OCI-LY3 (cell line): Measurements from ENCODE around the gene GSG1L.
"Not testable (repeated sequence)": the region's sequence is repeated elsewhere in the genome, so short reads cannot be mapped to it uniquely, and the experiment has no call there.

Experiments used
- H2AFZ ChIP-seq: fragments of 200-600, 300-600 bp; shearing (Covaris generic); 2 replicates; pipeline ENCODE4 v1.6.0; 2014; ENCODE audit warnings: antibody characterized with exemption, low read depth, low read length
- H3K27ac ChIP-seq: fragments of 200-600, 300-600 bp; sonication (generic); 2 replicates; pipeline ENCODE4 v1.5.1; 2014; ENCODE audit warnings: mild to moderate bottlenecking, low read length, moderate library complexity, mixed read lengths
- H3K27me3 ChIP-seq: fragments of 200-600, 300-600 bp; sonication (generic); 2 replicates; pipeline ENCODE4 v1.6.1; 2014; ENCODE audit warnings: low read depth, low read length, mixed read lengths
- H3K36me3 ChIP-seq: fragments of 200-600, 300-600 bp; sonication (generic); replicated peaks from 2 replicates; pipeline ENCODE3; 2014; ENCODE audit warnings: low read depth, low read length, mixed read lengths
- H3K4me1 ChIP-seq: fragments of 300-600, 200-600 bp; sonication (generic); 2 replicates; pipeline ENCODE4 v1.6.1; 2014; ENCODE audit warnings: low read length, mixed read lengths
- H3K4me2 ChIP-seq: fragments of 200-600, 300-600 bp; sonication (generic); 2 replicates; pipeline ENCODE4 v1.6.1; 2014; ENCODE audit warnings: low read length, mixed read lengths
- H3K4me3 ChIP-seq: fragments of 300-600, 200-600 bp; sonication (generic); 2 replicates; pipeline ENCODE4 v1.5.1; 2014; ENCODE audit warnings: antibody characterized with exemption, mild to moderate bottlenecking, low read length, moderate library complexity
- H3K79me2 ChIP-seq: fragments of 300-600, 200-600 bp; shearing (Covaris generic); 2 replicates; pipeline ENCODE4 v1.6.1; 2014; ENCODE audit warnings: mild to moderate bottlenecking, low read length, mixed read lengths
- H3K9ac ChIP-seq: fragments of 300-600, 200-600 bp; shearing (Covaris generic); 2 replicates; pipeline ENCODE4 v1.6.0; 2014; ENCODE audit warnings: mild to moderate bottlenecking, low read length, moderate library complexity
- H3K9me3 ChIP-seq: fragments of 200-600, 300-600 bp; shearing (Covaris generic); 2 replicates; pipeline ENCODE4 v1.6.1; 2014; ENCODE audit warnings: low read length, mixed read lengths; ENCODE audit not compliant: insufficient read depth
- H4K20me1 ChIP-seq: fragments of 200-600, 300-600 bp; sonication (generic); 2 replicates; pipeline ENCODE4 v1.6.1; 2016; ENCODE audit warnings: low read length, mixed read lengths; ENCODE audit not compliant: insufficient read depth
- EZH2phosphoT487 ChIP-seq: fragments of 200-600 bp; shearing (Covaris generic); IDR thresholded peaks from 2 replicates; pipeline ENCODE4 v1.6.1; 2018; ENCODE audit warnings: antibody characterized with exemption, mixed run types, low read depth
- TF ChIP-seq, protein P1 (sequence below): fragments of 200-600, 300-600 bp; sonication (generic); IDR thresholded peaks from 2 replicates; pipeline ENCODE4 v1.5.1; 2014; ENCODE audit warnings: antibody characterized with exemption, low read length, low read depth

The GSG1L gene

DNA sequence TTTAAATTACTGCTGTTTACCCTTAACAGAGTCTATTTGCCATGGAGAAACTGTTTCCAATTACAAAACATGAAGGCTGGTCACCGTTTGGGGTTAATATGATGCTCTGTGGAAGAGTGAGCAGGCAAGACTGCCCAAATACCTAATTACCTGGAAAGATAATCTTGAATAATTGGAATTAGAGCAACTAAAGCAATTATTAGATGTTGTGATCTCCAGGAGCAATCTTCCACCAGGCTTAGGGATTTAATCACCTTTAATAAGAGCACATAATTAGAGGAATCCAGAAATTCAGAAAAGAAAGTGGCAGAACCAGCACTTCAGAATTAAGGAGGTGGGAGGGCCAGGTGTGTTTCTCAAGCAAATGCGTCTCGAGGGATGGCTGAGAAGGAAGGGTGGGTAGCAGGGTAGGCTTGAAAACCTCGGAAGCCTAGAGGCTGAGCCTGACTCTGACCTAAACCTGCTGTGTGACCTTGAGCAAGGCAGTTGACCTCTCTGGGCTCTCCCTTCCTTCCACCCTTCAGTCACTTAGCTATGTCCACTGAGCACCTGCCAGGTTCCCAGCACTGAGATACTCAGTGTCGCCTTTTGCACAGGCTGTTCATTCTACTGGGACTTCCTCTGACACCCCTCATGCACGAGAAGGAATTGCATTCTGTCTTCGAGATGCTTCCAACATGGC is 113.2 kb downstream of the GSG1L start:
- no peak for TF ChIP-seq EZH2phosphoT487
- TF ChIP-seq, protein P1, sequence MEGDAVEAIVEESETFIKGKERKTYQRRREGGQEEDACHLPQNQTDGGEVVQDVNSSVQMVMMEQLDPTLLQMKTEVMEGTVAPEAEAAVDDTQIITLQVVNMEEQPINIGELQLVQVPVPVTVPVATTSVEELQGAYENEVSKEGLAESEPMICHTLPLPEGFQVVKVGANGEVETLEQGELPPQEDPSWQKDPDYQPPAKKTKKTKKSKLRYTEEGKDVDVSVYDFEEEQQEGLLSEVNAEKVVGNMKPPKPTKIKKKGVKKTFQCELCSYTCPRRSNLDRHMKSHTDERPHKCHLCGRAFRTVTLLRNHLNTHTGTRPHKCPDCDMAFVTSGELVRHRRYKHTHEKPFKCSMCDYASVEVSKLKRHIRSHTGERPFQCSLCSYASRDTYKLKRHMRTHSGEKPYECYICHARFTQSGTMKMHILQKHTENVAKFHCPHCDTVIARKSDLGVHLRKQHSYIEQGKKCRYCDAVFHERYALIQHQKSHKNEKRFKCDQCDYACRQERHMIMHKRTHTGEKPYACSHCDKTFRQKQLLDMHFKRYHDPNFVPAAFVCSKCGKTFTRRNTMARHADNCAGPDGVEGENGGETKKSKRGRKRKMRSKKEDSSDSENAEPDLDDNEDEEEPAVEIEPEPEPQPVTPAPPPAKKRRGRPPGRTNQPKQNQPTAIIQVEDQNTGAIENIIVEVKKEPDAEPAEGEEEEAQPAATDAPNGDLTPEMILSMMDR = no peak
- no peaks in the 10 kb centered on the region for H4K20me1 ChIP-seq
- H3K27me3 ChIP-seq = peaks cover 8% of the 10 kb centered on the region; the same call in 1 of the 2 replicates
- no peaks in the 10 kb centered on the region for H3K4me1 ChIP-seq
- H3K27ac ChIP-seq = no peak overlapping the region
- H3K79me2 ChIP-seq = no peaks in the 10 kb centered on the region
- H3K36me3 ChIP-seq = no peaks in the 10 kb centered on the region
- no peak overlapping the region for H3K4me3 ChIP-seq
- no peaks in the 10 kb centered on the region for H3K9me3 ChIP-seq
- no peak overlapping the region for H2AFZ ChIP-seq
- no peak overlapping the region for H3K4me2 ChIP-seq
- H3K9ac ChIP-seq = no peak overlapping the region

DNA sequence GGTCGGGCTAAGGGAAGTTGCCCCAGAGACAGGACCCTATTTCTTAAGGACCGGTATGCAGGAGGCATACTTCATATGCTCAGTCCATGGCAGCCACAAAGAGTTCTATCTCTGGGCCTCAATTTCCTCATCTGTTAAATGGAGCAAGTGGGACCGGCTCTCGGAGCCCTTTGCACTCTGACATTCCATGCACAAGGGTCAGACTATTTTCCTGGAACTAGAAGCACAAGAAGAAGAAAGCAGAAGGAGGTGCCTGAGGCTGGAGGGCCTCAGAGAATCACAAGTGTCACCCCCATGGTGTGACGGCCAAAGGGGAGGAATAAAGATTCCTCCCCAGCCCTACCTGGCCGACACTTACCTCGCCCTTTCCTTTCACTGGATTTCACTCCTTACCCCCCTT is 115.8 kb downstream of the GSG1L start:
- peaks cover 6% of the 10 kb centered on the region; the same call in 1 of the 2 replicates for H3K27me3 ChIP-seq
- TF ChIP-seq, protein P1 = no peak
- TF ChIP-seq EZH2phosphoT487 = no peak
- H3K9ac ChIP-seq = no peak overlapping the region
- no peaks in the 10 kb centered on the region for H3K36me3 ChIP-seq
- no peak overlapping the region for H3K27ac ChIP-seq
- H4K20me1 ChIP-seq = no peaks in the 10 kb centered on the region
- H3K4me1 ChIP-seq = no peaks in the 10 kb centered on the region
- no peak overlapping the region for H2AFZ ChIP-seq
- no peak overlapping the region for H3K4me2 ChIP-seq
- H3K79me2 ChIP-seq = no peaks in the 10 kb centered on the region
- no peak overlapping the region for H3K4me3 ChIP-seq
- H3K9me3 ChIP-seq = no peaks in the 10 kb centered on the region

DNA sequence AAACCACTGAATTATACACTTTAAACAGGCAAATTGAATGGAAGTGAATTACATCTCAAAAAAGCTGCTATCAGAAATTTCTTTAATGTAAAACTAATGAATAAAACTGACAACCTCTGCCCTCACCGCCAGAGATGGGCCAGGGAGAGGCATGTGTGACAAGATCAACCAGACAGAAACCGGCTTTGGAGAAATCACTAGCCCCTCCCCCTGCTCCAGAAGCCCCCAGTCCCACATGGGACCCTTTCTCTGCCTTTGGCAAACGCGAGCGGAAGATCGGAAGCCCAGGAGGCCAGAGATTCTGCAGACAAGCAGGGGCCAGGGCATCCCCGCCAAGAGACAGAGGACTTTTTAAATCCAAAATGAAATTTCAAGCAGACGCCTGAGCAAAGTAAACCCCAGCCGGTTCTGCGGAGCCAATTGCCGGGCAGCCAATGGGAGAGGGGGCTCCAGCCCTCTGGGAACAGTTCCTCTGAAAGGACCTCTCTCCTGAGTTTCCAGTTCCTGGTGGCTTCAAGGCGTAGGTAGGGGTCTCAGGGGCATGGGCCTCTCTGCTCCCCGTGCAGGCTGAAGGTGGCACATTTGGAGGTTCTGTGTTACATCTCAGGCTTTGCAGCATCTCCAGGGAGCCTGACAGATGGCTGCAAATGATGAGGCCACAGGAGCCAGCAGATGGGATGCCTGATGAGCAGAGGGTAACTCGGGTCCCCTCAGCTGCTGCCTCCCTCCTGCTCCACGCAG is 118.1 kb downstream of the GSG1L start:
- no peak overlapping the region for H3K27ac ChIP-seq
- no peaks in the 10 kb centered on the region for H3K79me2 ChIP-seq
- H3K9me3 ChIP-seq = no peaks in the 10 kb centered on the region
- no peak overlapping the region for H3K4me2 ChIP-seq
- H2AFZ ChIP-seq = no peak overlapping the region
- H3K4me1 ChIP-seq = no peaks in the 10 kb centered on the region
- no peaks in the 10 kb centered on the region for H4K20me1 ChIP-seq
- H3K36me3 ChIP-seq = no peaks in the 10 kb centered on the region
- TF ChIP-seq EZH2phosphoT487 = no peak
- TF ChIP-seq, protein P1 = no peak
- H3K4me3 ChIP-seq = no peak overlapping the region
- H3K27me3 ChIP-seq = peaks cover 3% of the 10 kb centered on the region; the same call in 1 of the 2 replicates
- no peak overlapping the region for H3K9ac ChIP-seq

DNA sequence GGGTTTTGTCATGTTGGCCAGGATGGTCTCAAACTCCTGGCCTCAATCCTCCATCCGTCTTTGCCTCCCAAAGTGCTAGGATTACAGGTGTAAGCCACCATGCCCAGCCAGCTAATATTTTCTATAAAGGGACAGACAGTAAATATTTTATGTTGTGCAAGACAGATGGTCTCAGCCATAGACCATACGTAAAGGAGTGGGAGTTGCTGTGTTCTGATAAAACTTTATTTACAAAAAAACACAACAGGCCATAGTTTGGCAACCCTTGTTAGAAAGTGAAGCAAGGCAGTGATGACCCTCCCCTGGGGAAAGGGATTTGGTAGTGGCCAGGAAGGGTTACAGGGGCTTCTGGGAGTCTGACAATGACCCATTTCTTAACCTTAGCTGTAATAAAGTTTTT is 119.7 kb downstream of the GSG1L start:
- H3K4me3 ChIP-seq = no peak overlapping the region
- TF ChIP-seq, protein P1 = no peak
- TF ChIP-seq EZH2phosphoT487 = no peak
- no peaks in the 10 kb centered on the region for H4K20me1 ChIP-seq
- H3K4me2 ChIP-seq = no peak overlapping the region
- H3K9me3 ChIP-seq = no peaks in the 10 kb centered on the region
- no peaks in the 10 kb centered on the region for H3K79me2 ChIP-seq
- H3K36me3 ChIP-seq = no peaks in the 10 kb centered on the region
- no peaks in the 10 kb centered on the region for H3K4me1 ChIP-seq
- no peak overlapping the region for H3K27ac ChIP-seq
- no peak overlapping the region for H2AFZ ChIP-seq
- peaks cover 3% of the 10 kb centered on the region; the same call in 1 of the 2 replicates for H3K27me3 ChIP-seq
- H3K9ac ChIP-seq = no peak overlapping the region

DNA sequence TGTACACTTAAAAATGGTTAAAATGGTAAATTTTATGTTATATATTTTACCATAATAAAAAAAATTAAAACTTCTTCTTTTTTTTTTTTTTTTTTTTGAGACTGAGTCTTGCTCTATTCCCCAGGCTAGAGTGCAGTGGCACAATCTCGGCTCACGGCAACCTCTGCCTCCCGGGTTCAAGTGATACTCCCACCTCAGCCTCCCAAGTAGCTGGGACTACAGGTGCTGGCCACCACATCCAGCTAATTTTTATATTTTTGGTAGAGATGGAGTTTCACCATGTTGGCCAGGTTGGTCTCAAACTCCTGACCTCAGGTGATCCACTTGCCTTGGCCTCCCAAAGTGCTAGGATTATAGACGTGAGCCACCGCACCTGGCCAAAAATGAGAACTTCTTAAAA is 121.4 kb downstream of the GSG1L start:
- H3K27me3 ChIP-seq, H3K9me3 ChIP-seq, H3K4me1 ChIP-seq, H3K79me2 ChIP-seq, H3K27ac ChIP-seq, H3K9ac ChIP-seq, H3K4me3 ChIP-seq, H2AFZ ChIP-seq, H3K4me2 ChIP-seq, H4K20me1 ChIP-seq, H3K36me3 ChIP-seq: not testable (repeated sequence)
